ENCODE results near the gene PTPRA.

The PTPRA gene

DNA sequence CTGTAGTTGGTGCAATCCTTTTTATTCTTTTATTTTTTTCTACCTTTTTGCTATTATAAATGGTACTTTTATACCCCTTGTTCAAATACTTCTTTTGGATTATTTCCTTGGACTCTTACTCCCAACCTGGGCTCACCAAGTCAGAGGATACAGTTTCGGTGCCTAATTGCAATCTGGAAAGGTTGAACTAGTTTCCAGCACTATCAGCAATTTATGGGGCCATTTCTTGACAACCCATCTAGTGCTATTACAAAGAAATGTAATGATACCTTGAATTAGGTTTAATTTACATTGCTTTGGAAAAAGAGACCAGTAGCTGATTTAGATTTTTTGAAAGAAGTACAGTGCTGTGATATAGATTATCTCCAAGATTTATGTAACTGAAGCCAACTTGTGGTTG is 5.2 kb downstream of the PTPRA start:
- no peak overlapping the region for H3K4ac ChIP-seq (ENCODE audit: low read length)

GRCh38 chr20:2879146-2879545 is 5.9 kb downstream of the PTPRA start:
- WGBS, 2 donors (ENCODE audit: extremely low coverage in 2 of 2, insufficient read length in 2 of 2, insufficient replicate concordance in 1 of 2), result no CpG with 5 or more reads among the region's 3 CpGs
- H3K14ac ChIP-seq (ENCODE audit: low read length), result no peak overlapping the region
- peaks cover 5% of the 10 kb centered on the region for H3K79me1 ChIP-seq (ENCODE audit: low read depth, low read length)
- no peaks in the 10 kb centered on the region for H3K9me3 ChIP-seq (replicated peaks in 1 of 2; ENCODE audit: control insufficient read depth in 2 of 2, insufficient read depth in 1 of 2, low read depth in 1 of 2, low read length in 2 of 2)
- no peak overlapping the region for H2BK120ac ChIP-seq (ENCODE audit: low read depth, low read length)
- H3K4ac ChIP-seq (ENCODE audit: low read length), result no peak overlapping the region
- no peak overlapping the region for H3K27ac ChIP-seq (replicated peaks; ENCODE audit: low read length)
- H3K18ac ChIP-seq (ENCODE audit: low read length), result no peak overlapping the region
- peaks cover 3 to 76% of the 10 kb centered on the region in 2 donors for H3K36me3 ChIP-seq (replicated peaks in 1 of 2; ENCODE audit: control insufficient read depth in 2 of 2, insufficient read depth in 2 of 2, low read length in 2 of 2)
- H2BK15ac ChIP-seq (ENCODE audit: low read length), result no peak overlapping the region
- no peak overlapping the region for H3K4me2 ChIP-seq (ENCODE audit: insufficient read depth, low read length, poor library complexity, severe bottlenecking)
- DNase-seq (ENCODE audit: low spot score), result no peak
- no peak overlapping the region for H2BK12ac ChIP-seq (ENCODE audit: low read length)
- H2AFZ ChIP-seq (ENCODE audit: low read length), result no peak overlapping the region
- H4K8ac ChIP-seq (ENCODE audit: low read depth, low read length), result no peak overlapping the region
- no peak overlapping the region for H2BK5ac ChIP-seq (ENCODE audit: low read length)
- H3K23ac ChIP-seq (ENCODE audit: low read depth, low read length, poor library complexity), result no peak overlapping the region
- no peak overlapping the region for H3K9ac ChIP-seq (ENCODE audit: low read depth, low read length, poor library complexity)
- H3K27me3 ChIP-seq (ENCODE audit: control insufficient read depth in 3 of 3, insufficient read depth in 3 of 3, low read depth in 1 of 3, low read length in 3 of 3), result no peaks in the 10 kb centered on the region
- H3K4me1 ChIP-seq (ENCODE audit: control insufficient read depth in 2 of 2, insufficient read depth in 1 of 2, low read depth in 1 of 2, low read length in 2 of 2), result peaks cover 7 to 9% of the 10 kb centered on the region in 2 donors
- no peak overlapping the region for H2AK5ac ChIP-seq (ENCODE audit: low read depth, low read length)
- H4K91ac ChIP-seq (ENCODE audit: low read depth, low read length, poor library complexity), result no peak overlapping the region
- H3K4me3 ChIP-seq (ENCODE audit: low read length in 2 of 2), result no peak overlapping the region

More for the DNA sequence above, 5.2 kb downstream of the PTPRA start:
- H3K4me1 ChIP-seq (ENCODE audit: control insufficient read depth in 2 of 2, insufficient read depth in 1 of 2, low read depth in 1 of 2, low read length in 2 of 2), result peaks cover 7 to 9% of the 10 kb centered on the region in 2 donors
- H2BK12ac ChIP-seq (ENCODE audit: low read length), result no peak overlapping the region
- no peak overlapping the region for H3K9ac ChIP-seq (ENCODE audit: low read depth, low read length, poor library complexity)
- H3K4me3 ChIP-seq (ENCODE audit: low read length in 2 of 2), result no peak overlapping the region
- peaks cover 5% of the 10 kb centered on the region for H3K79me1 ChIP-seq (ENCODE audit: low read depth, low read length)
- WGBS, 2 donors (ENCODE audit: extremely low coverage in 2 of 2, insufficient read length in 2 of 2, insufficient replicate concordance in 1 of 2), result no CpG with 5 or more reads among the region's 1 CpG
- DNase-seq (ENCODE audit: low spot score), result no peak
- H2AK5ac ChIP-seq (ENCODE audit: low read depth, low read length), result no peak overlapping the region
- H2BK15ac ChIP-seq (ENCODE audit: low read length), result no peak overlapping the region
- H3K23ac ChIP-seq (ENCODE audit: low read depth, low read length, poor library complexity), result no peak overlapping the region
- no peak overlapping the region for H3K4me2 ChIP-seq (ENCODE audit: insufficient read depth, low read length, poor library complexity, severe bottlenecking)
- no peaks in the 10 kb centered on the region for H3K27me3 ChIP-seq (ENCODE audit: control insufficient read depth in 3 of 3, insufficient read depth in 3 of 3, low read depth in 1 of 3, low read length in 3 of 3)
- H3K36me3 ChIP-seq (replicated peaks in 1 of 2; ENCODE audit: control insufficient read depth in 2 of 2, insufficient read depth in 2 of 2, low read length in 2 of 2), result peaks cover 3 to 71% of the 10 kb centered on the region in 2 donors
- H4K91ac ChIP-seq (ENCODE audit: low read depth, low read length, poor library complexity), result no peak overlapping the region
- no peaks in the 10 kb centered on the region for H3K9me3 ChIP-seq (replicated peaks in 1 of 2; ENCODE audit: control insufficient read depth in 2 of 2, insufficient read depth in 1 of 2, low read depth in 1 of 2, low read length in 2 of 2)
- H3K18ac ChIP-seq (ENCODE audit: low read length), result no peak overlapping the region
- no peak overlapping the region for H4K8ac ChIP-seq (ENCODE audit: low read depth, low read length)
- no peak overlapping the region for H2BK5ac ChIP-seq (ENCODE audit: low read length)
- H2AFZ ChIP-seq (ENCODE audit: low read length), result no peak overlapping the region
- H3K27ac ChIP-seq (replicated peaks; ENCODE audit: low read length), result no peak overlapping the region
- no peak overlapping the region for H3K14ac ChIP-seq (ENCODE audit: low read length)
- H2BK120ac ChIP-seq (ENCODE audit: low read depth, low read length), result no peak overlapping the region

DNA sequence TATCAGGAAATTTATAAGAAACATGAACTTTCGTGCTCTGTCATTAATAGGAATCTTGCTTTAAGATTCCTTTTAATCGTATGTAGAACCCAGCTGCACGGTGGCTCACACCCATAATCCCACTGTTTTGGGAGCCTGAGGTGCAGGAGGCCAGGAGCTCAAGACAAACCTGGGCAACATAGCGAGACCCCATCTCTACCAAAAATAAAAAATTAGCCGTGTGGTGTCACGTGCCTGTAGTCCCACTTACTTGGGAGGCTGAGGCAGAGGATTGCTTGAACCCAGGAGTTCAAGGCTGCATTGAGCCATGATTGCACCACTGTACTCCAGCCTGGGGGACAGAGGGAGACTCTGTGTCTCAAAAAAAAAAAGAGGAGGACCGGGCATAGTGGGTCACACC is 7.4 kb downstream of the PTPRA start:
- Histone ChIP-seq H2AFZ (ENCODE audit: low read length) (no peak overlapping the region), H3K23ac (ENCODE audit: low read depth, low read length, poor library complexity) (no peak overlapping the region), H2BK12ac (ENCODE audit: low read length) (no peak overlapping the region), H3K4me2 (ENCODE audit: insufficient read depth, low read length, poor library complexity, severe bottlenecking) (no peak overlapping the region), H3K4me3 (ENCODE audit: low read length in 2 of 2) (no peak overlapping the region), H3K9ac (ENCODE audit: low read depth, low read length, poor library complexity) (no peak overlapping the region), H3K27me3 (ENCODE audit: control insufficient read depth in 3 of 3, insufficient read depth in 3 of 3, low read depth in 1 of 3, low read length in 3 of 3) (no peaks in the 10 kb centered on the region), H2BK5ac (ENCODE audit: low read length) (no peak overlapping the region), H3K36me3 (replicated peaks in 1 of 2; ENCODE audit: control insufficient read depth in 2 of 2, insufficient read depth in 2 of 2, low read length in 2 of 2) (peaks cover 2 to 76% of the 10 kb centered on the region in 2 donors), H3K9me3 (replicated peaks in 1 of 2; ENCODE audit: control insufficient read depth in 2 of 2, insufficient read depth in 1 of 2, low read depth in 1 of 2, low read length in 2 of 2) (no peaks in the 10 kb centered on the region), H2BK15ac (ENCODE audit: low read length) (no peak overlapping the region), H4K91ac (ENCODE audit: low read depth, low read length, poor library complexity) (no peak overlapping the region), H4K8ac (ENCODE audit: low read depth, low read length) (no peak overlapping the region), H3K4me1 (ENCODE audit: control insufficient read depth in 2 of 2, insufficient read depth in 1 of 2, low read depth in 1 of 2, low read length in 2 of 2) (peaks cover under 1 to 3% of the 10 kb centered on the region in 2 donors), H3K79me1 (ENCODE audit: low read depth, low read length) (peaks cover 5% of the 10 kb centered on the region), H3K18ac (ENCODE audit: low read length) (no peak overlapping the region), H3K4ac (ENCODE audit: low read length) (no peak overlapping the region), H2AK5ac (ENCODE audit: low read depth, low read length) (no peak overlapping the region), H2BK120ac (ENCODE audit: low read depth, low read length) (no peak overlapping the region), H3K14ac (ENCODE audit: low read length) (no peak overlapping the region), H3K27ac (replicated peaks; ENCODE audit: low read length) (no peak overlapping the region)
- no CpG with 5 or more reads among the region's 7 CpGs for WGBS, 2 donors (ENCODE audit: extremely low coverage in 2 of 2, insufficient read length in 2 of 2, insufficient replicate concordance in 1 of 2)
- no peak for DNase-seq (ENCODE audit: low spot score)

DNA sequence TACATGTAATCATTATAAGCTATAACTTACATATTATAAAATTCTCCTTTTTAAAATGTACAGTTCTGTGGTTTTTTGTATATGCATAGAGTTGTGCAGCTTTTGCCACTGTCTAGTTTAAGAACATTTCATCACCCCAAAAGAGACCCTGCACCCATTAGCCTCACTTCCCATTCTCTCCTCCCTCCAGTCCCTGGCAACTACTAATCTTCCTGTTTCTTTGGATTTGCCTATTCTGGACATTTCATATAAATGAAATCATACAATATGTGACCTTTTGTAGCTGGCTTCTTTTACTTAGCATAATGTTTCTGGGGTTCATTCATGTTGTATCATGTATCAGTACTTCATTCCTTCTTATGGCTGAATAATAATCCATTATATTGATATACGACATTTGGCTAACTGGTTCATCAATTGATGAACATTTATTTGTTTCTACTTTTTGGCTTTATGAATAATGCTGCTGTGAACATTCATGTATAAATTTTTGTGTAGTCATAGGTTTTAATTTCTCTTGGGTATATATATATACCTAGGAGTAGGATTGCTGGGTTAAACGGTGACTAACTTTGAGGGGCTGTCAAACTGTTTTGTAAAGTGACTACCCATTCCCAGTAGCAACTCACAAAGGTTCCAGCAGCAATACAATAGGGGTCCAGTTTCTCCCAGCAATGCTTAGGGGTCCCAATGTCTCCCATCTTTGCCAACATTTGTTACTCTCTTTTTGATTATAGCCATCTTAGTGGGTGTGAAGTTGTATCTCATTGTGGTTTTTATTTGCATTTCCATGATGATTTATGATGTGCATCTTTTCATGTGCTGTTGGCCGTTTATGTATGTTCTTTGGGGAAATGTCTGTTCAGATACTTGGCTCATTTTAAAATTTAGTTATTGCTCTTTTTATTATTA is 10.7 kb downstream of the PTPRA start:
- Histone ChIP-seq H3K14ac (ENCODE audit: low read length) (no peak overlapping the region), H3K9me3 (replicated peaks in 1 of 2; ENCODE audit: control insufficient read depth in 2 of 2, insufficient read depth in 1 of 2, low read depth in 1 of 2, low read length in 2 of 2) (no peaks in the 10 kb centered on the region), H2BK5ac (ENCODE audit: low read length) (no peak overlapping the region), H3K27ac (replicated peaks; ENCODE audit: low read length) (no peak overlapping the region), H3K36me3 (replicated peaks in 1 of 2; ENCODE audit: control insufficient read depth in 2 of 2, insufficient read depth in 2 of 2, low read length in 2 of 2) (peaks cover 0 to 44% of the 10 kb centered on the region in 2 donors), H3K18ac (ENCODE audit: low read length) (no peak overlapping the region), H3K4me3 (ENCODE audit: low read length in 2 of 2) (no peak overlapping the region), H2BK120ac (ENCODE audit: low read depth, low read length) (no peak overlapping the region), H3K23ac (ENCODE audit: low read depth, low read length, poor library complexity) (no peak overlapping the region), H2AK5ac (ENCODE audit: low read depth, low read length) (no peak overlapping the region), H2AFZ (ENCODE audit: low read length) (no peak overlapping the region), H2BK15ac (ENCODE audit: low read length) (no peak overlapping the region), H3K9ac (ENCODE audit: low read depth, low read length, poor library complexity) (no peak overlapping the region), H4K8ac (ENCODE audit: low read depth, low read length) (no peak overlapping the region), H4K91ac (ENCODE audit: low read depth, low read length, poor library complexity) (no peak overlapping the region), H3K79me1 (ENCODE audit: low read depth, low read length) (peaks cover 7% of the 10 kb centered on the region), H3K4me2 (ENCODE audit: insufficient read depth, low read length, poor library complexity, severe bottlenecking) (no peak overlapping the region), H3K4me1 (ENCODE audit: control insufficient read depth in 2 of 2, insufficient read depth in 1 of 2, low read depth in 1 of 2, low read length in 2 of 2) (no peaks in the 10 kb centered on the region), H3K4ac (ENCODE audit: low read length) (no peak overlapping the region), H3K27me3 (ENCODE audit: control insufficient read depth in 3 of 3, insufficient read depth in 3 of 3, low read depth in 1 of 3, low read length in 3 of 3) (no peaks in the 10 kb centered on the region), H2BK12ac (ENCODE audit: low read length) (no peak overlapping the region)
- DNase-seq (ENCODE audit: low spot score), result no peak
- no CpG with 5 or more reads among the region's 3 CpGs for WGBS, 2 donors (ENCODE audit: extremely low coverage in 2 of 2, insufficient read length in 2 of 2, insufficient replicate concordance in 1 of 2)
